Measurements from ENCODE around the gene MYMX. TPM values are rescaled to one million over a fixed set of nuclear protein-coding genes. Genes with fewer than 3 reads are reported as not detected.
A peak's percentile ranks its signal among the peaks of the same experiment; 100 is the strongest.

Gene MYMX
- total and polyA plus RNA-seq, 2 of the 13 experiments (the other 11 are each of a cell fraction or from before 2014, with no cell fraction given), result not detected

DNA sequence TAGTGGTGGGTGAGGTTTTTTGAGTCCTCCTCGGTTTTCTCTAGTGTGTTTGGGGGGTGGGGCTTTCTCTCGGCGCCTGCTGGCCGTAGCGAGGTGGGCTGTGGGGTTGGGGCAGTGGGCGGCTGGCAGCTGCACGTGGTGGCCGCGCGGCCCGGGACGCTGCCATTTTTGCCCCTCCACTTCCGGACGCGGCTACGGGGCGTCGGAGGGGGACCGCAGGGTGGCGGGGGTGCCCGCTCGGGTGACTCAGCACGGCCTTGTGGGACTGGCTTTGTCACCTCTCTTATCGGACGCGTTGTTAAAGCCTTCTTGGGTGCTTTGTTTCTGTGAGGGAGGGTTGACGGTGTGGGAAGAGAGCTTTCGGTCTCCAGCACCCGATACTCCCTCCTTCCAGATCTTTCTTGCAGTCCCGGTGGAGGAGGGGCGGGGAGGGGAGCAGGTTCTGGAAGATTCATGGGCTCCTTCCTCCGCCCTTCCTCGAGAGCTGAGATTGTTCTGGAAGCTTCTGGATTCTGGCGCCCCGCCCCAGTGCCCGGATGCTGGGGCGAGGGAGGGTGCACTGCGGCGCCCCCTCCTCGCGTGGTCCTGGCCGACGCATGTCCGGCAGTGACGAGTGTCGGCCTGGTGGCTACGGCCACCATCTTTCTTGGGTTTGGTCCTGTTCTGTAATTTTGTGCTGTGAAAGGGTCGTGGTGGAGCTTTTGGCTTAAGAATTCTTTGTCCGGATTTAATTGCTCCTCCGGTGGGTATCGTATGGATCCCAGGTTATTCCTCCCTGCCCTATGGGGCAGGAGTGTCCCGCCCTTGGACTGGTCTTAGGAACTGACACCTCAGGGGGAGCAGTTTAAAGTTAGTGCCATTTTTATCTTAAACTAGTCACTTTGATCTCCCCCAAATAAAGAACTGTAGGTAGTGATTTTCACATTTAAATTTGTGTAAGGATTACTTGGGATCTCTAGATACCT, 30.9 kb downstream of the MYMX start (continued):
- TF ChIP-seq ZIK1 (CRISPR knock-in tag; IDR thresholded peaks at IDR 0.05; ENCODE audit: borderline replicate concordance, low read depth) (peak; percentile 70; the same call in 1 of the 2 replicates), ZNF484 (CRISPR knock-in tag; IDR thresholded peaks at IDR 0.05; ENCODE audit: borderline replicate concordance, low read depth) (no peak), JUND (CRISPR knock-in tag; IDR thresholded peaks at IDR 0.05) (no peak), AGO2 (optimal IDR thresholded peaks at IDR 0.05; ENCODE audit: low read depth, low read length) (peak; percentile 99), TARDBP (CRISPR knock-in tag; IDR thresholded peaks at IDR 0.05) (no peak), E2F1 (CRISPR knock-in tag; IDR thresholded peaks at IDR 0.05) (0 out of 2 replicates have a peak, but pooled peaks have one; percentile 26), ZNF501 (CRISPR knock-in tag; IDR thresholded peaks at IDR 0.05) (no peak; the same call in 1 of the 2 replicates), ZNF160 (CRISPR knock-in tag; IDR thresholded peaks at IDR 0.05) (no peak), ZNF124 (CRISPR knock-in tag; IDR thresholded peaks at IDR 0.05) (no peak), HOXA7 (CRISPR knock-in tag; IDR thresholded peaks at IDR 0.05) (no peak), KLF16 (CRISPR knock-in tag; IDR thresholded peaks at IDR 0.05) (no peak; a peak in 1 of 4 replicates), ZNF792 (CRISPR knock-in tag; IDR thresholded peaks at IDR 0.05) (no peak; the same call in 1 of the 2 replicates), NFE2L2 (IDR thresholded peaks at IDR 0.05; ENCODE audit: low read length) (peak; percentile 42; the same call in 1 of the 2 replicates), PLRG1 (conservative IDR thresholded peaks at IDR 0.05) (no peak)
- TF ChIP-seq, protein P1, sequence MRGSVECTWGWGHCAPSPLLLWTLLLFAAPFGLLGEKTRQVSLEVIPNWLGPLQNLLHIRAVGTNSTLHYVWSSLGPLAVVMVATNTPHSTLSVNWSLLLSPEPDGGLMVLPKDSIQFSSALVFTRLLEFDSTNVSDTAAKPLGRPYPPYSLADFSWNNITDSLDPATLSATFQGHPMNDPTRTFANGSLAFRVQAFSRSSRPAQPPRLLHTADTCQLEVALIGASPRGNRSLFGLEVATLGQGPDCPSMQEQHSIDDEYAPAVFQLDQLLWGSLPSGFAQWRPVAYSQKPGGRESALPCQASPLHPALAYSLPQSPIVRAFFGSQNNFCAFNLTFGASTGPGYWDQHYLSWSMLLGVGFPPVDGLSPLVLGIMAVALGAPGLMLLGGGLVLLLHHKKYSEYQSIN (CRISPR knock-in tag; IDR thresholded peaks at IDR 0.05; ENCODE audit: borderline replicate concordance), result no peak
- TF ChIP-seq, protein P2, sequence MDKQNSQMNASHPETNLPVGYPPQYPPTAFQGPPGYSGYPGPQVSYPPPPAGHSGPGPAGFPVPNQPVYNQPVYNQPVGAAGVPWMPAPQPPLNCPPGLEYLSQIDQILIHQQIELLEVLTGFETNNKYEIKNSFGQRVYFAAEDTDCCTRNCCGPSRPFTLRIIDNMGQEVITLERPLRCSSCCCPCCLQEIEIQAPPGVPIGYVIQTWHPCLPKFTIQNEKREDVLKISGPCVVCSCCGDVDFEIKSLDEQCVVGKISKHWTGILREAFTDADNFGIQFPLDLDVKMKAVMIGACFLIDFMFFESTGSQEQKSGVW (CRISPR knock-in tag; IDR thresholded peaks at IDR 0.05; ENCODE audit: borderline replicate concordance), result 0 out of 2 replicates have a peak, but pooled peaks have one; percentile 5
- TF ChIP-seq, protein P3, sequence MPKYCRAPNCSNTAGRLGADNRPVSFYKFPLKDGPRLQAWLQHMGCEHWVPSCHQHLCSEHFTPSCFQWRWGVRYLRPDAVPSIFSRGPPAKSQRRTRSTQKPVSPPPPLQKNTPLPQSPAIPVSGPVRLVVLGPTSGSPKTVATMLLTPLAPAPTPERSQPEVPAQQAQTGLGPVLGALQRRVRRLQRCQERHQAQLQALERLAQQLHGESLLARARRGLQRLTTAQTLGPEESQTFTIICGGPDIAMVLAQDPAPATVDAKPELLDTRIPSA (CRISPR knock-in tag; IDR thresholded peaks at IDR 0.05; ENCODE audit: borderline replicate concordance), result 0 out of 2 replicates have a peak, but pooled peaks have one; percentile 57
- TF ChIP-seq, protein P4, sequence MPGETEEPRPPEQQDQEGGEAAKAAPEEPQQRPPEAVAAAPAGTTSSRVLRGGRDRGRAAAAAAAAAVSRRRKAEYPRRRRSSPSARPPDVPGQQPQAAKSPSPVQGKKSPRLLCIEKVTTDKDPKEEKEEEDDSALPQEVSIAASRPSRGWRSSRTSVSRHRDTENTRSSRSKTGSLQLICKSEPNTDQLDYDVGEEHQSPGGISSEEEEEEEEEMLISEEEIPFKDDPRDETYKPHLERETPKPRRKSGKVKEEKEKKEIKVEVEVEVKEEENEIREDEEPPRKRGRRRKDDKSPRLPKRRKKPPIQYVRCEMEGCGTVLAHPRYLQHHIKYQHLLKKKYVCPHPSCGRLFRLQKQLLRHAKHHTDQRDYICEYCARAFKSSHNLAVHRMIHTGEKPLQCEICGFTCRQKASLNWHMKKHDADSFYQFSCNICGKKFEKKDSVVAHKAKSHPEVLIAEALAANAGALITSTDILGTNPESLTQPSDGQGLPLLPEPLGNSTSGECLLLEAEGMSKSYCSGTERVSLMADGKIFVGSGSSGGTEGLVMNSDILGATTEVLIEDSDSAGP (CRISPR knock-in tag; IDR thresholded peaks at IDR 0.05; ENCODE audit: borderline replicate concordance), result no peak; the same call in 1 of the 2 replicates
